Liver (tissue), 9 donors: ENCODE data around the gene GNA15. TPM values are rescaled to one million over a fixed set of nuclear protein-coding genes. Genes with fewer than 3 reads are reported as not detected.

Experiments
- DNase-seq: peaks from one replicate; pipeline ENCODE4 v3.0.0-alpha.2; 2017; ENCODE audit warnings: low spot score
- H3K27ac ChIP-seq, 2 donors: one replicate each; pipeline ENCODE4 v1.7.0; 2013; ENCODE audit warnings: inconsistent platforms in 2 of 2, low read length in 2 of 2, control low read depth in 1 of 2, low read depth in 1 of 2, mild to moderate bottlenecking in 1 of 2
- H3K27me3 ChIP-seq, 4 donors: one replicate each; pipeline versions ENCODE4 v1.6.1 to v1.7.0; 2013; ENCODE audit warnings: low read length in 3 of 4, inconsistent platforms in 1 of 4, mild to moderate bottlenecking in 1 of 4, moderate library complexity in 1 of 4; ENCODE audit not compliant: control insufficient read depth in 4 of 4, insufficient read depth in 4 of 4
- H3K36me3 ChIP-seq, 4 donors: one replicate each; pipeline versions ENCODE4 v1.6.1 to v1.7.0; 2013; ENCODE audit warnings: low read length in 3 of 4, mild to moderate bottlenecking in 3 of 4, low read depth in 1 of 4, moderate library complexity in 1 of 4; ENCODE audit not compliant: control insufficient read depth in 4 of 4, insufficient read depth in 3 of 4
- H3K4me1 ChIP-seq, 4 donors: one replicate each; pipeline versions ENCODE4 v1.6.1 to v1.7.0; 2013; ENCODE audit warnings: low read length in 3 of 4, mild to moderate bottlenecking in 3 of 4, moderate library complexity in 1 of 4; ENCODE audit not compliant: control insufficient read depth in 4 of 4, insufficient read depth in 4 of 4
- H3K4me3 ChIP-seq, 3 donors: one replicate each; pipeline versions ENCODE4 v1.6.1 to v1.7.0; 2013; ENCODE audit warnings: low read length in 3 of 3, control low read depth in 1 of 3, low read depth in 1 of 3, mild to moderate bottlenecking in 1 of 3
- H3K9ac ChIP-seq, 2 donors: one replicate each; pipeline ENCODE4 v1.7.0; 2013; ENCODE audit warnings: low read length in 2 of 2, mild to moderate bottlenecking in 2 of 2, moderate library complexity in 2 of 2, control low read depth in 1 of 2, low read depth in 1 of 2
- H3K9me3 ChIP-seq, 4 donors: one replicate each; pipeline versions ENCODE4 v1.6.1 to v1.7.0; 2013; ENCODE audit warnings: low read length in 3 of 4; ENCODE audit not compliant: control insufficient read depth in 4 of 4
- ATF3 ChIP-seq: IDR thresholded peaks from 2 replicates; pipeline ENCODE4 v1.6.1; 2016; ENCODE audit warnings: antibody characterized with exemption
- CTCF ChIP-seq: fragments of 150-350 bp; IDR thresholded peaks from 2 replicates; pipeline ENCODE4 v1.5.1; 2017; ENCODE audit warnings: improper control_type of control experiment, low read depth, low read length; ENCODE audit not compliant: missing input control
- EGR1 ChIP-seq, 2 donors: IDR thresholded peaks; 2 replicates each; pipeline ENCODE4 v1.6.1; 2016 to 2018; ENCODE audit warnings: antibody characterized with exemption in 2 of 2, low read depth in 2 of 2
- FOXA1 ChIP-seq: IDR thresholded peaks from 2 replicates; pipeline ENCODE4 v1.6.1; 2016; ENCODE audit warnings: antibody characterized with exemption
- FOXA2 ChIP-seq: IDR thresholded peaks from 2 replicates; pipeline ENCODE4 v1.6.1; 2016; ENCODE audit warnings: antibody characterized with exemption
- GABPA ChIP-seq, 2 donors: IDR thresholded peaks in 1 of 2; conservative IDR thresholded peaks in 1 of 2; 2 replicates each; pipeline ENCODE4 v1.6.1; 2016; ENCODE audit warnings: antibody characterized with exemption in 2 of 2, mild to moderate bottlenecking in 1 of 2, moderate library complexity in 1 of 2
- HNF4A ChIP-seq, 2 donors: conservative IDR thresholded peaks; 2 replicates each; pipeline ENCODE4 v1.6.1; 2016; ENCODE audit warnings: antibody characterized with exemption in 2 of 2, mild to moderate bottlenecking in 2 of 2
- HNF4G ChIP-seq: IDR thresholded peaks from 2 replicates; pipeline ENCODE4 v1.6.1; 2016; ENCODE audit warnings: antibody characterized with exemption
- JUND ChIP-seq, 2 donors: IDR thresholded peaks; 2 replicates each; pipeline ENCODE4 v1.6.1; 2016; ENCODE audit warnings: antibody characterized with exemption in 2 of 2
- MAX ChIP-seq: IDR thresholded peaks from 2 replicates; pipeline ENCODE4 v1.6.1; 2016; ENCODE audit warnings: antibody characterized with exemption
- NR2F2 ChIP-seq: IDR thresholded peaks from 2 replicates; pipeline ENCODE4 v1.6.1; 2016; ENCODE audit warnings: antibody characterized with exemption
- RAD21 ChIP-seq, 2 donors: IDR thresholded peaks; 2 replicates each; pipeline ENCODE4 v1.6.1; 2016; ENCODE audit warnings: antibody characterized with exemption in 2 of 2, mild to moderate bottlenecking in 2 of 2
- REST ChIP-seq: IDR thresholded peaks from 2 replicates; pipeline ENCODE4 v1.6.1; 2016; ENCODE audit warnings: antibody characterized with exemption, mild to moderate bottlenecking
- RXRA ChIP-seq, 2 donors: IDR thresholded peaks; 2 replicates each; pipeline ENCODE4 v1.6.1; 2017 to 2018; ENCODE audit warnings: antibody characterized with exemption in 2 of 2, mild to moderate bottlenecking in 1 of 2
- SP1 ChIP-seq: IDR thresholded peaks from 2 replicates; pipeline ENCODE4 v1.6.1; 2018; ENCODE audit warnings: antibody characterized with exemption, mild to moderate bottlenecking
- TAF1 ChIP-seq: conservative IDR thresholded peaks from 2 replicates; pipeline ENCODE4 v1.6.1; 2016; ENCODE audit warnings: antibody characterized with exemption, mild to moderate bottlenecking
- YY1 ChIP-seq: IDR thresholded peaks from 2 replicates; pipeline ENCODE4 v1.6.1; 2016; ENCODE audit warnings: antibody characterized with exemption, mild to moderate bottlenecking
- ZBTB33 ChIP-seq: IDR thresholded peaks from 2 replicates; pipeline ENCODE4 v1.6.1; 2016; ENCODE audit warnings: antibody characterized with exemption
- WGBS: extraction: QIAGEN DNeasy Blood & Tissue Kit; methylation state at CpG from one replicate; pipeline ENCODE4 v1.1.7; 2013; 5-methylcytosine and 5-hydroxymethylcytosine counted together
- polyA plus RNA-seq, 2 donors: library from polyadenylated mRNA; stranded (reverse) in 1 of 2; unstranded in 1 of 2; fragments of 200-250 nt in 1 of 2; fragments of >200 nt in 1 of 2; fragmentation: Nextera tagmentation in 1 of 2; extraction: Ambion mirVana in 1 of 2; gene quantifications; one replicate each; pipeline versions ENCODE4 v1.2.1 to v1.2.3, GENCODE V29; 2013 to 2015
- total RNA-seq, 2 donors: library from RNA; depleted of rRNA; stranded (reverse); fragments of >200 nt; gene quantifications; one replicate each; pipeline ENCODE4 v1.2.3, GENCODE V29; 2014
- donor health status: healthy.
- donor health status: healthy.
- donor health status: healthy.
- donor health status: healthy.
- donor health status: healthy.

GNA15 gene
- total and polyA plus RNA-seq, 4 donors: 0.11 to 10.4 (median 1.4) TPM

GRCh38 chr19:3201911-3202310 is 66.1 kb downstream of the GNA15 start:
- no peak overlapping the region for H3K27ac ChIP-seq
- peaks cover 0 to 32% (median 10%) of the 10 kb centered on the region in 4 donors for H3K36me3 ChIP-seq
- no peak for DNase-seq
- no peak overlapping the region for H3K4me3 ChIP-seq
- no peak for TF ChIP-seq REST
- TF ChIP-seq MAX: no peak
- TF ChIP-seq ZBTB33: no peak
- no peak for TF ChIP-seq TAF1
- no peak for TF ChIP-seq NR2F2
- TF ChIP-seq HNF4G: no peak
- TF ChIP-seq YY1: no peak
- TF ChIP-seq EGR1 (IDR thresholded peaks at IDR 0.05; ENCODE audit: low read depth in 2 of 2): no peak
- no peak for TF ChIP-seq FOXA2
- no peak for TF ChIP-seq HNF4A (conservative IDR thresholded peaks at IDR 0.05)
- no peaks in the 10 kb centered on the region for H3K27me3 ChIP-seq
- WGBS: 95% methylated on average over 14 of the region's 14 CpGs
- no peaks in the 10 kb centered on the region for H3K9me3 ChIP-seq
- no peak overlapping the region for H3K9ac ChIP-seq
- H3K4me1 ChIP-seq: no peaks in the 10 kb centered on the region

- H3K4me3 ChIP-seq: no peak overlapping the region
- H3K9ac ChIP-seq: no peak overlapping the region
- TF ChIP-seq MAX (no peak), REST (no peak), FOXA2 (no peak), TAF1 (no peak), HNF4G (no peak), JUND (IDR thresholded peaks at IDR 0.05) (no peak), ZBTB33 (no peak), SP1 (no peak), EGR1 (IDR thresholded peaks at IDR 0.05; ENCODE audit: low read depth in 2 of 2) (no peak), HNF4A (conservative IDR thresholded peaks at IDR 0.05) (no peak), RAD21 (IDR thresholded peaks at IDR 0.05) (no peak), RXRA (IDR thresholded peaks at IDR 0.05) (no peak), GABPA (IDR thresholded peaks at IDR 0.05 in 1 of 2, conservative IDR thresholded peaks at IDR 0.05 in 1 of 2) (no peak), CTCF (no peak), ATF3 (no peak), FOXA1 (no peak)
- no peaks in the 10 kb centered on the region for H3K9me3 ChIP-seq
- H3K27ac ChIP-seq: no peak overlapping the region
- WGBS: 93% methylated on average over 12 of the region's 12 CpGs
- peaks cover 0 to 35% (median 11%) of the 10 kb centered on the region in 4 donors for H3K36me3 ChIP-seq
- no peak for DNase-seq
- H3K4me1 ChIP-seq: no peaks in the 10 kb centered on the region
- H3K27me3 ChIP-seq: no peaks in the 10 kb centered on the region
These were observed 66.5 kb downstream of the GNA15 start for GRCh38 chr19:3202346-3202745.
